Natural killer cell (primary cell): Measurements from ENCODE around the gene ARGLU1. TPM values are rescaled to one million over a fixed set of nuclear protein-coding genes. Genes with fewer than 3 reads are reported as not detected.

ENCODE experiments used
- ATAC-seq, 3 donors: fragments of 150-1000 bp in 2 of 3; fragments of 200-7000 bp in 1 of 3; cut with Tn5 transposase; 1 replicate in 1 of 3; 2 replicates in 2 of 3; pipeline ENCODE4 v1.10.0; 2021; ENCODE audit warnings: mild to moderate bottlenecking in 2 of 3, moderate library complexity in 2 of 3
- DNase-seq, 2 donors: peaks; one replicate each; pipeline versions ENCODE4 v3.0.0 to v3.0.0-alpha.2; 2013 to 2021; ENCODE audit warnings: mixed read lengths in 1 of 2
- H3K27ac ChIP-seq: one replicate; pipeline ENCODE4 v1.5.1; 2013; ENCODE audit warnings: mild to moderate bottlenecking, low read length
- H3K27me3 ChIP-seq: one replicate; pipeline ENCODE4 v1.6.1; 2013; ENCODE audit warnings: low read length; ENCODE audit not compliant: control insufficient read depth, insufficient read depth
- H3K36me3 ChIP-seq: one replicate; pipeline ENCODE4 v1.6.1; 2013; ENCODE audit warnings: low read length; ENCODE audit not compliant: control insufficient read depth, insufficient read depth
- H3K4me1 ChIP-seq: one replicate; pipeline ENCODE4 v1.6.1; 2013; ENCODE audit warnings: low read length; ENCODE audit not compliant: control insufficient read depth, insufficient read depth
- H3K4me3 ChIP-seq: one replicate; pipeline ENCODE4 v1.5.1; 2013; ENCODE audit warnings: low read length
- H3K9me3 ChIP-seq: one replicate; pipeline ENCODE4 v1.6.1; 2013; ENCODE audit warnings: low read length; ENCODE audit not compliant: control insufficient read depth, insufficient read depth
- H3K27ac Mint-ChIP-seq, 2 donors: one replicate each; pipeline ENCODE4 v1.8.0; 2022; ENCODE audit warnings: mild to moderate bottlenecking in 2 of 2, mixed read lengths in 2 of 2, moderate library complexity in 1 of 2
- H3K27me3 Mint-ChIP-seq, 2 donors: one replicate each; pipeline ENCODE4 v1.8.0; 2022; ENCODE audit warnings: low read depth in 2 of 2, mixed read lengths in 2 of 2
- H3K36me3 Mint-ChIP-seq: one replicate; pipeline ENCODE4 v1.8.0; 2022; ENCODE audit warnings: mixed read lengths
- H3K4me1 Mint-ChIP-seq, 2 donors: one replicate each; pipeline ENCODE4 v1.8.0; 2022; ENCODE audit warnings: mixed read lengths in 2 of 2
- H3K4me3 Mint-ChIP-seq: one replicate; pipeline ENCODE4 v1.8.0; 2022; ENCODE audit warnings: mild to moderate bottlenecking, moderate library complexity, mixed read lengths
- H3K9me3 Mint-ChIP-seq, 2 donors: one replicate each; pipeline ENCODE4 v1.8.0; 2022; ENCODE audit warnings: mixed read lengths in 2 of 2
- CTCF ChIP-seq: fragments of 200-600 bp; IDR thresholded peaks from one replicate; pipeline ENCODE4 v1.8.0; 2022; ENCODE audit warnings: antibody characterized with exemption
- WGBS: methylation state at CpG from one replicate; pipeline ENCODE4 v1.1.7; 2013; ENCODE audit warnings: missing lambda C conversion rate; ENCODE audit not compliant: insufficient coverage; 5-methylcytosine and 5-hydroxymethylcytosine counted together
- intact Hi-C: fragments of 100-400 bp; cut with micrococcal nuclease; formaldehyde crosslinking; loops from one replicate; pipeline ENCODE4 v1.14.2; 2022
- total RNA-seq, 4 donors: library from RNA; stranded (reverse); fragments of 120-200 nt in 1 of 4; gene quantifications; one replicate each; pipeline versions ENCODE4 v1.2.3 to v1.2.4, GENCODE V29; 2013 to 2022

ARGLU1 gene
- total RNA-seq, 3 donors from 2014 or later (not counting 1 experiment from before 2014, with no cell fraction given): 158 to 179 (median 161) TPM

GRCh38 chr13:106518512-106518911 is 49.4 kb downstream of the ARGLU1 start:
- Mint-ChIP-seq H3K27ac (no peak overlapping the region), H3K9me3 (no peaks in the 10 kb centered on the region), H3K4me1 (no peaks in the 10 kb centered on the region), H3K36me3 (no peaks in the 10 kb centered on the region), H3K4me3 (no peak overlapping the region), H3K27me3 (peaks cover 10 to 38% of the 10 kb centered on the region in 2 donors)
- intact Hi-C loops: no loop called here
- 91% methylated on average over 10 of the region's 11 CpGs for WGBS
- no peaks in the 10 kb centered on the region for H3K4me1 ChIP-seq
- no peak for TF ChIP-seq CTCF
- H3K27me3 ChIP-seq: peaks cover 2% of the 10 kb centered on the region
- H3K4me3 ChIP-seq: no peak overlapping the region
- no peak overlapping the region for H3K27ac ChIP-seq
- ATAC-seq: no peak
- H3K36me3 ChIP-seq: no peaks in the 10 kb centered on the region
- H3K9me3 ChIP-seq: no peaks in the 10 kb centered on the region
- no peak for DNase-seq

- intact Hi-C loops: no loop called here
- Mint-ChIP-seq H3K4me1 (no peaks in the 10 kb centered on the region), H3K4me3 (no peak overlapping the region), H3K27me3 (peaks cover 7 to 36% of the 10 kb centered on the region in 2 donors), H3K36me3 (no peaks in the 10 kb centered on the region), H3K27ac (no peak overlapping the region), H3K9me3 (no peaks in the 10 kb centered on the region)
- WGBS: 91% methylated on average over 2 of the region's 4 CpGs
- DNase-seq: no peak
- Histone ChIP-seq H3K27ac (no peak overlapping the region), H3K9me3 (no peaks in the 10 kb centered on the region), H3K27me3 (peaks cover 2% of the 10 kb centered on the region), H3K4me3 (no peak overlapping the region), H3K4me1 (no peaks in the 10 kb centered on the region), H3K36me3 (no peaks in the 10 kb centered on the region)
- no peak for TF ChIP-seq CTCF
- ATAC-seq: no peak
Measured at GRCh38 chr13:106517109-106517847, 50.7 kb downstream of the ARGLU1 start.

GRCh38 chr13:106515635-106516254 is 52.2 kb downstream of the ARGLU1 start:
- Histone ChIP-seq H3K9me3 (no peaks in the 10 kb centered on the region), H3K4me3 (no peak overlapping the region), H3K27ac (no peak overlapping the region), H3K36me3 (no peaks in the 10 kb centered on the region), H3K27me3 (peaks cover 2% of the 10 kb centered on the region), H3K4me1 (no peaks in the 10 kb centered on the region)
- no peak for TF ChIP-seq CTCF
- Mint-ChIP-seq H3K36me3 (no peaks in the 10 kb centered on the region), H3K4me1 (no peaks in the 10 kb centered on the region), H3K9me3 (no peaks in the 10 kb centered on the region), H3K4me3 (no peak overlapping the region), H3K27me3 (peaks cover 10 to 28% of the 10 kb centered on the region in 2 donors), H3K27ac (no peak overlapping the region)
- intact Hi-C loops: no loop called here
- 93% methylated on average over 5 of the region's 5 CpGs for WGBS
- DNase-seq: no peak
- ATAC-seq: no peak
